ENCODE measurements around the gene GUCA1C.

GUCA1C gene, protein sequence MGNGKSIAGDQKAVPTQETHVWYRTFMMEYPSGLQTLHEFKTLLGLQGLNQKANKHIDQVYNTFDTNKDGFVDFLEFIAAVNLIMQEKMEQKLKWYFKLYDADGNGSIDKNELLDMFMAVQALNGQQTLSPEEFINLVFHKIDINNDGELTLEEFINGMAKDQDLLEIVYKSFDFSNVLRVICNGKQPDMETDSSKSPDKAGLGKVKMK

DNA sequence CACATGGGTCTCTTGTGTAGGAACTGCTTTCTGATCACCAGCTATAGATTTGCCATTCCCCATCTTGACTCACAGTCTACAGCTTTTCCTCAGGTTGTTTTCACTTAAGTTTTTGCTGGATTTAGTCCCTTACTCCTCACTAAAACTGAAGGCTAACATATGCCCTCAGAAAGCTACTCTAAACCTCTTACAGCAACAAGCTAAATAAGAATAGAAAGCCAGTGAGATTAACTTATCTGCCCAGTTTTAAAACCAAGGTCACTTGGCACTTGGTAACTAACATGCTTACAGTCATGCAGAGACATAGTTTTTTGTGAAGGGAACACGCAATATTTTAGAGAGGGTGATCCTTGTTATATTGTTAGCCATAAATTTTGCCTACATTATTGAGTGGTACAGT is at the start of gene GUCA1C:
TSS of gene GUCA1C (minus strand) at position 180 of the 400 bp plus-strand sequence. CDS start at position 63, 117 bp downstream.
- no peak for DNase-seq

DNA sequence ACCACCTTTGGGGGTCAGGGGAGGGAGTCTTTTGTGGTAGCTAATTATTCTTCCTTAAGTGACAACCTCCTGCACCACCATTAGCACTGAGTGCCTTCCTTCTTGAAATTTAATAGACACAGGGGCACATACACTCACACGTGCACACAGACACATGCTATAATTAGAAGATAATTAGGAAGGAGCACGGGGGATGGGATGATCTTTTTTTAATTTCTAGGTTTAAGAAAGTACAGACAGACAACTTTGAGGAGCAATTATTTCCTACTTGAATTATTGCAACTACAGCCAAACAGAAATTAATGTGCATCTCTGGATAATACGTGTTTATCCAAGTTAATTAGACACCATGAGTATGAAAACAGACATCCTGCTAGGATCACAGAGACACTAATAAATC is 44.8 kb upstream of the GUCA1C start:
- DNase-seq = no peak

DNA sequence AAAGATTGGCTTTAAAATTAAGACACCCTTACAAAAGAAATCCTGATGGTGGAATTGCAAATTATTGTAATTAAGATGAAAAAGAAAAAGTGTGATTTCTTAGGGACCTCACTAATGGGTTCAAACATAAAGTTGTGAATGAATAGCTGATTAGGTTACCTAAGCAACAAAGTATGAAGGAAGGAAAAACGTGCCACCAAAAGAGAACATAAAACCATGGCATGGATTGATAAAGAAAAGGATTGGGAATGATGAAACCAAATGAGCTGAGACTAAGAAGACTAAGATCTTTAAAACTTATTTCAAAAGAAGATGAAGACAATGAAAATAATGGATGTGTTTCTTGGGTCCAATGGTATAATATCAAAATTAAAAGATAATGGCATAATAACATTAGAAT is 32.2 kb upstream of the GUCA1C start:
- no peak for DNase-seq

DNA sequence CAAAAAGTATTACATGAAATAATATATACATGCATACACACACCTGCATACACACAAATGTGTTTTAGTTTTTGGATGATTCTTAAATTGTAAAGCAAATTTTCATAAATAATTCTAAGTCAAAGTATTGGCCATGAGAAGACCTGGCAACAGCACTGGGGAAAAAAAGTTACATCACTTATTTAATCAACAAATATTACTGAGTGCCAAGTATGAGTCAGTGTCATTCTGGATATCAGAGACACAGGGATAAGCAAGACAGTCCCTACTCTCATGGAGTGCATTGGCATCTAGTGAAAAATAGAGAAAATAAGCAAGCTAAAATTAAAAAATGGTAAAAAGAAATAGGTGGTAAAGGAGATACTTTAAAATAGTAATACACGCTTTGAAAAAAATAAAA is 29.4 kb upstream of the GUCA1C start:
- no peak for DNase-seq

DNA sequence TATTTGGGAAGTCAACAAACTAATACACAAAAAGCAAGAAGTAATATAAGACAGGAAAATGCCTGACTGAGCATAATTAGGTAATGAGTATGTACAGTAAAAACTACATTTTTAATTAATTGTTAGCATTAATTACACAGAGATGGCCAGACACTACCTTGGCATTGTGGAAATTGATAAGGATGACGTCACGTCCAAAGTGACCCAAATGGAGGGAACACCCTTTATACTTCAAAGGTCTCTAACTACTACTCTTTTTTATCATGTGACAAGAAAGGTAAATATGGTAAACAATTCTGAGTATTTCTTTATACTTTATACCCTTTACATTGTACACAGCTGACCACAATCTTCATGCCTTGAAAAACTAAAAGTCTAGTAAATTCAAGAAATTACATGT is 22.4 kb upstream of the GUCA1C start:
- no peak for DNase-seq

DNA sequence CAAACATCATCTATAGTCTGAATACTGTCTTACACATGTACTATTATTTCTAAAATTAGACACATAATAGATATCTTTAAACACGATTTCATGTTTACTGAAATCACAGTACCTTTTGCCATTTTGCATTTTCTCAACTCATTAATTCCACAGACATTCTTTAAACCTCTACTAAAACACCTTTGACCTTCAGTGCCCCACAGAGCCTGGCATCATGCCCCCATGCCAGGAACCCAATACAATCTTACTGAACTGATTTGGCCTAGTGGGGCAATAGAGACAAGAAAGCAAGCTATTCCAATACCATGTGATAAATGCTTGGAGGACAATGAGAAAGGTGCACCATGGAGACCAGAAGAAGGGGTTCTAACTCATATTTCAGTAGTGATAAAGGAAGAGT is 19.3 kb upstream of the GUCA1C start:
- no peak for DNase-seq

DNA sequence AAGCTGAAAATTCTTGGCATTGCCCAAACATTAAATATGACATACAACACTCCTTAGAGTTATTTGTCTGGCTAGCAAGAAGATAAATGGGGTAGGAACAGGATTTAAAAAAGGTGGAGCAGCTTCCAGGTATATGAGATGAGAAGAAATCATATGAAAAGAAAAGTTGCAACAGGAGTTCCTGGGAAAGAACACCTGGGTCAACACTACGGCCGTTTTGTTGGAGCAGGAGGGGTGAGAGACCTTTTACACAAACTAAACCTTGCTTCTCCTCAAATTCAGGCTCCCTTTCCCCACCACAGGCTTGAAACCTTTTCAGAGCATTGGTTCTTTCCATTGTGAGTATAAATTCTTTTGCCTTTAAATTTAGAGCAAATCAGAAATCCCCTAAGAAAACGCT is 18.8 kb upstream of the GUCA1C start:
- no peak for DNase-seq

DNA sequence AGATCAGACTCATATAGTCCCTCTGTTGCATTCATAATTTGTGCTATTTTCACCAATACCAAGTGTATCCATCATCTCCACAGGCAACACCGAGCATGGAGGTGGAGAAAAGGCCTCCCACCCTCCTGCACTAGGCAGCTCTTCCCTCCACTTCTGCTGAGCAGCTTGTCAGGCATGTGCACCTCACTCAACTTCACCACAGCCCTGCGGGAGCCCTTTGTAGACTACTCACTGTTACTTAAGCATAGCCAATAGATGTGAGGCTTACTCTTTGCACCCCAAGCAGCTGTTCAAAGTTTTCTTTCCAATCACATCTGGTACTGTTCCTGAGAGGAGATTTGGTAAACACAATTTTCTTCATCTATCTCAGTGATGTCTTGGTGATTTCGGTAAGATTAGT is 16.9 kb upstream of the GUCA1C start:
- no peak for DNase-seq

DNA sequence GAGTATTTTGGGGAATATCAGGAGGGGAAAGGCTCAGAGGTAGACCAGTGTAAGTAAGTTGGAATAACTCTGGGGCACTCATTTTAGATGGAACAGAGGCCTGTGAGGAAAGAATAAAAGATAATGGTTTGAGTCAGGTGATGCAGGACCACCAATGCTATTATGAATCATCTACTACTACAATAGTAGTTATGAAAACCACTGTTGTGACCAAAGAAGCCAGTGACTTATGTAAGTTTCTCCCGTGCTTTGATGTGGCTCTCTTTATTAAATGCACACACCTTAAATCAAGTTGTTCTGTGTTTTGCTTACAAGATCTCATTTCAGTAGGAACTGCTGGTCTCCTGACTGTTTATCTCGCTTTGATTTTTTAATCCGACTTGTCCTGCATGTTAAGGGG is 13.1 kb upstream of the GUCA1C start:
- DNase-seq = no peak

DNA sequence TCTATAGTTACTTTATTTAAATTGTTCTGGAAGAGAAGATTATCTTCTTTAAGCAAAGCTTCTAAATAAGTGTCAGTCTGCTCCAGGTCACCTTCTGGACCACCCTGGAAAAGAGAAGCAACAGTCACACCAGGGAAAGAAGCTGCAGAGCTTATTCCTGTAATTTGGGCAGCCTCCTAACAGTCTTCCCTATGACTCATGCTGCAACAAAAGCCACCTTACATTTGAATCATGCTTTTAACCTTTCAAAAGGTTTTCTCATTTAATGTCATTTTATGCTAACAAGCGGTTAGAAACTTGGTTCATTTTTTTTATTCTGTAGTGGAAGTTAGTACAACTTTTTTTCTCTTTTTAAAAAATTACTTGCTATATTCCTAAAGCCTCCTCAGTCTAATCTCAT is 5.3 kb upstream of the GUCA1C start:
- DNase-seq = no peak

DNA sequence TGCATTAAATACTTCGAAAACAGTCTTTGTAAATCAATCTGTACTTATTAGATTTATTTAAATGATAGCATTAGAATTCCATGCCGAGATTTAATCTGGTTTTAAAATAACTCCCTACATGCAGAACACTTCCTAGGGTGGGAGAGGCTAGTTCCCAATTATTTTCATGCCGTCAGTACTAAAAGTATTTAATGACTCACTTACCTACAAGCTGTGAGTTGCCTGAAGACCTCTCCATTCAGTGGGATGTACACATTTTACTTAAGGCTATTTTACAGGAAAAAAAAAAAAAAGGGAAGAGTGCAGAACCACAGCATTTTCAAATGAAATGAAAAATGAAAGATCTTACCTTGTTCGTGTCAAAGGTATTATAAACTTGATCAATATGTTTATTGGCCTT is 469 bp downstream of the GUCA1C start:
- no peak for DNase-seq

DNA sequence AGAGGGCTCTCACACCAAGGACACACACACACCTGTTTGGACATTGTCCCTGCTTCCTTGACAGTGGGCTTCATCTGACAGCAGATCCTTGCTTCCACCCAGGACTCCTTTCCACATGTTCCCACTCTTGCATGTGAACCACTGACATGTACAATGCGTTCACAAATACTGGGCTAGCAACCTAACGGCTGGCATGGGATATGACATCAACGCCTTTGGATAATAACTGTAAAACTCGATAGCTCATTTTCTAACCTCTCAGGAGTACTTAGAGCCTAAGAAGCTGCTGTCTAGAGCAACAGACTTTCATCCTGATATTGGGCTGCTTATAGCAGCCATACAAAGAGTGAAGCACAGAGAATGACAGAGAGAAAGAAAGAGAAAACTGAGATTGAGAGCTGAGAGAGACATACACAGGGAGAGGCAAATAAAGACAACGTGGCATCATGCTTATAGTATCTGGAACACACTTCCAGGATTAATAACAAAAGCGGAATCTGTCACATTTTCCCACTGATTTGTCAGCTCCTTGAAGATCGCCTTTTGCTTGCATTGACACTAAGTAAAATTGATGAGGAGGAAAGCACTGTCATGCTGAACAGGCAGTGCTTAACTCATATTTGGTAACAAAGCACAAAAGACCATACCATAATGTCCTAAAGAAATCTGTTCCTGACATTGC is 1.7 kb downstream of the GUCA1C start:
- DNase-seq = no peak

DNA sequence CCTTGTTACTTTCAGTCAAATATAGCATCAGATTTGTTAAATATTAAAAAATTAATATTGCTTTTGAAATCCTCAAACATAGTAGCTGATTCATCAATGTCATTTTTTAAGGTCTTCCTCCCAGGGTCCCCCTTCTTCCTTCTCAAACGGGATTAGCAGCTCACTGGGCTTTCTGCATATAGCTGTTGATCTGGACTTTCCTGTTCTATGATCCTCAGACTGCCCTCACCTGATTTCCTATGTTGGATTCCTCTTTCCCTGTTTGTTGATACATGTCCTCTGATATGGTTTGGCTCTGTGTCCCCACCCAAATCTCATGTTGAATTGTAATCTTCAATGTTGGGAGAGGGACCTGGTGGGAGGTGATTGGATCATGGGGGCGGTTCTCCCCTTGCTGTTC is 5.8 kb downstream of the GUCA1C start:
- no peak for DNase-seq

DNA sequence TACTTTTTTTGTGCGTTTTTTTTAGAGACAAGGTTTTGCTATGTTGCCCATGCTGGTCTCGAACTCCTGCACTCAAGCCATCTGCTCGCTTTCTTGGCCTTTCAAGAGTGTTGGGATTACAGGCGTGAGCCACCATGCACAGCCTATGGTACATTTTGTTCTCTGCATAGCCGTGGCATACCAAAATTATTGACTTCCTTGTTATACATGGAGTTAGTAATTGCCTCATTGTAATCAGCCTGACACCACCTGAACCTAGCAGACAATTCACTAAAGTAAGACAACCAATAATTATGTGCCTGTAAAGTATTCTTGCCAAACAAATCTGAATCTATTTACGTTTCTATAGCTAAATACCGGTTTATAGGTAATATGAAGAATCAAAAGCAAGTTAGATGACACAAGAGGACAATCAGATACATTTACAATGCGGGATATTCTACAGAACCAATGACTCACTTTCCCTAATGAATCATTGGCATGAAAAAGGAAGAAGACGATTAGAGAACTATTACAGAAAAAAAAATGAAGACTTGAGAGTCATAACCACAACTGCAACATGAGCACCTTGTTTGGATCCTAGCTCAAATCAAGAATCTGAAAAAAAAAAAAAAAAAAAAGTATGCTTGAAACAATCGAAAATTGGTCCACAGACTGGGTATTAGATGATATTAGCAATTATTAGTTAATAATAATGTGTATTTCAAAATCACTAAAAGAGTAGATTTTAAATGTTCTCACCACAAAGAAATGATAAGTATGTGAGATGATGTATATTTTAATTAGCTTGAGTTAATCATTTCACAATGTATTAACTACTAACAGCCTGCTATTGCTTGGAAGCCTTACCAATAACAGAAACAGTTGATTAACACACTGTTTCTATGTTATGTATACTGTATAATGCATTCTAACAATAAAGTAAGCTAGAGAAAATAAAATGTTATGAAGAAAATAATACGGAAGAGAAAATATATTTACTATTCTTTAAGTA is 7.1 kb downstream of the GUCA1C start:
- DNase-seq = no peak

DNA sequence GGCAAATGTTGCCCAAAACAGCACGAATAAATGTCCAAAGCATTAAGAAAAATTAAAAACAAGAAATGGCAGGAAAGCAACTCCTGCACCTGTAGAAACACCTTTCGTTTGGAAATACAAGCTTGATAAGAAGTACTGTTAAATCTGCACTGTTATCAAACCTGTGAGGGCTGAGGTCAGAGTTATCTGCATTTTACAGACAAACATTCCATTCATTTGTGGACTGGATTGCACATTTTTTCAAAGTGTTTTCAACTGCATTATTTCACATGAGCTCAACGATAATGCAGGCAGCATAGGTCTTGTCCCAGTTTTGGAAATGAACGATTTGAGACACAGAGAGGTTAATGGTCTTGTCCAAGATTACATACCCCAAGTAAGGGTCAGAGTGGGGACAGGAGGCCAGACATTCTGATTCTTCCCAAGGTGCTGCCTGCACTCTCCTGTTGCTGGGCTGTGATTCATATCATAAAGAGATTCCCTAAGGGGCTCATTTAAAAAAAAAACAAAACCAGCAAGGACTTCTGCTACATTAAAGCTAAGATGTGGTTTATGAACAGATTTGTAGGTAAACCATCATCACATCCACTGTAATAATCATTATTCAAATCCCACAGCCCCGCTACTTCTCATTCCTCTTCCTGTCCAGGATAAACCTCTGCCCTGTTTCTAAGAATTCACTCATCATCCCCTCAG is 13.0 kb downstream of the GUCA1C start:
- no peak for DNase-seq

DNA sequence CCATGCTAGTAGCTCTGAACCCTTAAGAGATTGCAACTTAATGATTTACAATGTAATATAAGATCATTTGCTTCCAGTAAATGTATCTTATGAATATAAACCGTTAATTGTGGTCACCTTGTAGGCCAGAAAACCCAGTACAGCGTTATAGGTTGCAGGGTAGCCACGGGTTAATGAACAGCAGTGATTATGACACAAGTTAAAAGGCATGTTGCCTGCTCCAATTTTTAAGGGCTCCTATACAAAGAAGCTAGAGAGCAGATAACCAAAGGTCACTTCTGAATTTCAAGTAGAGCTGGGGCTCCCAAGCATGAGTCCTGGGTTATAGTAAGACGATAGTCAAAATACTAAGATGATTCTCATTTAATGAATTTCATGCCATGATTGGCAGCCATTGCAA is 13.5 kb downstream of the GUCA1C start:
- DNase-seq = no peak

DNA sequence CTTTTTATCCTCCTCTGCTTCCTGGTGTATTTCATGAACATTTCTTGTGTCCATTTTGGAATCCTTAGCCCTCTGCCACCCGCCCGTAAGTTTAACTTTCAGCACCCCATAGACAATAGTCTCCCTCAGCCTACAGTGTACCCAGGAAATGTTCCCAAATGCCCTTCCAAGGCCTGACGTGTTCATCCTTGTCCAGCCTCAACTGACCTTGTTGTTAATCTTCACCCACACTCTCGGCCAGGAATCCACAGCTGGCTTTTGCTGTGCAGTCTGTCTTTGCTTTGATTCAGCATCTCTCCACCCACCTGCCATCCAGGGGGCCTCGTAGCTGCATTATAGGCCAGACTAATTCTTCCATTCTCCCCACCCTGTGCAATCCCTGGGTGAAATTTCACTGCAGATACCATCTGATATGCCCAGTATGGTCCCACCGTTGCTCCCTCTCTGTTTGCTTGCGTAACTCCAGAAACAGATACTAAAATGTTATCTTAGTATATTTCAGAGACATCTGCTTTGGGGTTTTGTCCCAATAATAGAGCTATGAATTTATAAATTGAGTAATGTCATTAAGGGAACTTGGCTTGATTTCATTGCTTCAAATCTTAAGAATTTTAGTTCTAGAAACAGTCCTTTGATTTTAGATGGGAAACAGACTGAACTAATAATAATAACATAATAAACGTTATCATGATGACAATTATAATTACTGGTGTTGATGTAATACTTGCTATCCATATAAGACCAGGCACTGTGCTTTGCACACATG is 16.6 kb downstream of the GUCA1C start:
- DNase-seq = no peak

DNA sequence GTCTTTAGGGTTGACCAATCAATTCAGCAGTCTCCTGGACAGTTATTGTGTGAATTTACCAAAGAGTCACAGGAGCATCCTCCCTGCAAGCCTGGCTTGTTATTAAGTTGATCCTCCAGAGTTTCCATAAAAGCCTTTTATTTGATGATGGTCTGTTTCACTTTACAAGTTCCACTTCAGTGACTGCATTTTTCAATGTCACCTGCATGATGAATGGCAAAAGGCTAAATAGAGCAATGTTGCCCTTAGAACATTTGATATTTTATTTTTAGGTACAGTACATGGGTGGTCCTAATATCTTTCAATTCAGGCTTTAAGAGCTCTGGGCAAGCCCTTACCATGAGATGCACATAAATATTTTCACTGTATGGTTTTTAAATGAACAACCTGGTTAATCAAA is 22.6 kb downstream of the GUCA1C start:
- no peak for DNase-seq

DNA sequence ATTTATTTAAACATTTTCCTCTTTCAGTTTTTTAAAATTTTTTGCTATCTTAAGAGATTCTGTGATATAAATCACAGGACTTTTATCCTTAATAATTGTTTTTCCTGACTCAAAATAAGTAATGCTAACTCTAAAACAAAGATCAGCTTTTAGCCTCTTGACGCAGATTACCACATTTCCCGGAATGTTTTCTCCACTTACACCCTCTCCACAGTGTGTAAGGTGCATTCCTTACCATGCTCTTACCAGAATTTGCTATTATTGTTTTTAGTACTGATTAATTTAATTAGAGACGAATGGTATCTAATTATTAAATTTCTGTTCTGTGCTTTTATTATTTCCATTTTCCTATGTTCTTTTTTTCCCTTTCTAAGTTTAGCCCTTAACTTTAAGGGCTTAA is 34.8 kb downstream of the GUCA1C start:
- DNase-seq = no peak

DNA sequence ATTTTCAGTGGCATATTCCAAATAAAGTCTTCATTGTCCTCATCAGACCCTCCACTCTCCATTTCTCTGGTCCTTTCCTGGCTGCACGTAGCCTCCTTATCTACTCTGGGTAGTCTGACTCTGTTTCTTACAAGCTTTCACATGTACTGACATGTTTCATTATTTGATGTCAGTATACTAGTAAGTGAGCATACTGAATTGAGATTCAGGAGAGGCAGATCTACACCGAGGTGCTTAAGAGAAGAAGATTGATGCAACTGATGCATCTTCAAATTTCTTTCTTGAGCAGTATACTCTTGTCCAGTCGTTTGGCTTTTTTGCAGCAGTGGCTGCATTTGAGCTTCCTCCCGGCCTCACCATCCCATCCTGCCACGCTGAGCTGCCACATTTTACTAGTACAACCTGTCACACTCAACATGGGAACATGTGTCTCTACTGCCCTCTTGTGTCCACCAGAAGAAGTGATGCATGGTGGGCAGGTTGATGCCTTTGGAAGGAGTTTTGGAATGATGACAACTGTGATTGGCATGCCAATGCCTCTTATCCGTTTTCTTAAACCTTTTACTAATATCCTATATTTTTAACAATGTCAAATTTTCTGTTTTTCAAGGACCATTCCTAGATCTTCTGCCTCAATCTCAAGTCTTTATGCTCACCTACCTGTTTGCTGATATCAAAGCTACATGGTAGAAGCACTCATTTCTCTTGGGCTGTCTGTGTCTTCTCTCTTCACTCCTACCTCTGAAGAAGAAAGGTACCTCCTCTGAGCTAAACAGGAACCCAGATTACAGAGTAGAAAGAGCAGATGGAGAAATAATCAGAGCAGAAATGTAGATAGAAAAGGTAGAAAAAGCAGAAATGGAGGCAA is 38.7 kb downstream of the GUCA1C start:
- peak; percentile 44 to 48 for DNase-seq

DNA sequence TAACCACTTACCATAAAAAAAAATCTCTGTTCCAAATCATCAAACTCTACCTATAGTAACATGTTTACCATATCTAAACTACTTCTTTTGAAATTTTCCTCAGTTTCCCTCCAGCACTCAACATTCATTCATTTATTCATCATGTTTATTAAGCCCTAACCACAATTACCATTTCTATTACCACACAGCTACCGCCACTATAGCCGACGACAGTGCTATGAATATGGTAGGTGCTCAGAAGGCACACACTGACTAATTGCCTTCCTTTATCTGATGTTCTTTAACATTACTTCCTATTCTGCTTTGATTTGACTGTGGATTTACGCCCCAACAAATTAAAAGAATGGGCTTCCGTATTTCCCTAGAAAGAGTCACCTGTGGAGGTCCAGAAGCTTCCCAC is 43.9 kb downstream of the GUCA1C start:
- DNase-seq = no peak

Data from stimulated activated CD4-positive, alpha-beta T cell treated with anti-CD3 and anti-CD28 coated beads, Interleukin-2, amount 100 ng/mL, for 48 hours (primary cell).